BJ (cell line): Measurements from ENCODE around the gene XIST. TPM values are rescaled to one million over a fixed set of nuclear protein-coding genes. Genes with fewer than 3 reads are reported as not detected.
"Not testable (repeated sequence)": the region's sequence is repeated elsewhere in the genome, so short reads cannot be mapped to it uniquely, and the experiment has no call there.

ENCODE experiments used
- CTCF ChIA-PET: fragments of 350-600 bp; formaldehyde crosslinking; extraction: SDS; loops from one replicate; lab custom pipeline; 2021; ENCODE audit warnings: antibody characterized with exemption, inconsistent platforms; lab: Yijun Ruan, JAX
- POLR2A ChIA-PET: fragments of 300-600 bp; sonication (Branson Sonifier 250); formaldehyde crosslinking; extraction: SDS; loops from one replicate; lab custom pipeline; 2021; ENCODE audit warnings: antibody characterized with exemption; lab: Charles Lee
- DNase-seq: peaks from one replicate; pipeline ENCODE4 v3.0.0-alpha.2; 2011; ENCODE audit warnings: low read depth
- H3K27me3 ChIP-seq: 2 replicates; pipeline ENCODE4 v1.6.0; 2011; ENCODE audit warnings: low read length; ENCODE audit not compliant: control insufficient read depth, insufficient read depth
- H3K36me3 ChIP-seq: 2 replicates; pipeline ENCODE4 v1.5.1; 2011; ENCODE audit warnings: low read length; ENCODE audit not compliant: control insufficient read depth, insufficient read depth
- H3K4me3 ChIP-seq: 2 replicates; pipeline ENCODE4 v1.5.1; 2011; ENCODE audit warnings: low read depth, mild to moderate bottlenecking, control low read depth, low read length
- CTCF ChIP-seq: IDR thresholded peaks from 2 replicates; pipeline ENCODE4 v1.5.1; 2011; ENCODE audit warnings: low read depth, mild to moderate bottlenecking, control low read depth, inconsistent platforms, low read length, moderate library complexity; ENCODE audit not compliant: insufficient read depth
- polyA minus RNA-seq: library from RNA; depleted of rRNA, polyadenylated mRNA; stranded (reverse); fragments of >200 nt; gene quantifications from 2 replicates; pipeline ENCODE4 v1.2.3, GENCODE V29; 2011; rRNA and poly(A)+ RNA removed
- polyA plus RNA-seq: library from polyadenylated mRNA; depleted of rRNA; stranded (reverse); fragments of >200 nt; gene quantifications from 2 replicates; pipeline ENCODE4 v1.2.3, GENCODE V29; 2011; rRNA removed

The XIST gene
- polyA plus RNA-seq = 0.11 TPM in 1 of 2 replicates, not detected in the other
- 0.19 and 0.31 TPM in 2 replicates for polyA minus RNA-seq

DNA sequence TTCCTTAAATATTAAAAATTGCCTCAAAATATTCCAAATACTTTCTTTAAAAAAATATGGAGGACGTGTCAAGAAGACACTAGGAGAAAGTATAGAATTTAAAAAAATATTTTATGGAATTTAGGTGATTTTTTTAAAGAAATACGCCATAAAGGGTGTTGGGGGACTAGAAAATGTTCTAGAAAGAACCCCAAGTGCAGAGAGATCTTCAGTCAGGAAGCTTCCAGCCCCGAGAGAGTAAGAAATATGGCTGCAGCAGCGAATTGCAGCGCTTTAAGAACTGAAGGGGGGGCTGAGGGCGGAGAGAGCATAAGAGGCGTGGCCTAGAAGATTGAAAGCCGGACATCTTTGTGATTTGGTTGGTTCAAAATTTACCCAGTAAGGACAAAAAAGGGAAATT is at the start of gene XIST:
TSS of gene XIST (minus strand) at position 248 of the 400 bp plus-strand sequence.
- H3K36me3 ChIP-seq = no peaks in the 10 kb centered on the region
- ChIA-PET POLR2A (no interaction called here), CTCF (interaction anchor here (2.1 kb wide), 1 partner anchor 164 kb away, joined by 9 read pairs; no protein-coding TSS in a partner anchor)
- no peak within 1 kb of the TSS for H3K4me3 ChIP-seq
- no peak for DNase-seq
- TF ChIP-seq CTCF = no peak
- H3K27me3 ChIP-seq = no peaks in the 10 kb centered on the region

GRCh38 chrX:73898315-73898714 is 45.8 kb upstream of the XIST start:
- POLR2A ChIA-PET, CTCF ChIA-PET: not testable (repeated sequence)

DNA sequence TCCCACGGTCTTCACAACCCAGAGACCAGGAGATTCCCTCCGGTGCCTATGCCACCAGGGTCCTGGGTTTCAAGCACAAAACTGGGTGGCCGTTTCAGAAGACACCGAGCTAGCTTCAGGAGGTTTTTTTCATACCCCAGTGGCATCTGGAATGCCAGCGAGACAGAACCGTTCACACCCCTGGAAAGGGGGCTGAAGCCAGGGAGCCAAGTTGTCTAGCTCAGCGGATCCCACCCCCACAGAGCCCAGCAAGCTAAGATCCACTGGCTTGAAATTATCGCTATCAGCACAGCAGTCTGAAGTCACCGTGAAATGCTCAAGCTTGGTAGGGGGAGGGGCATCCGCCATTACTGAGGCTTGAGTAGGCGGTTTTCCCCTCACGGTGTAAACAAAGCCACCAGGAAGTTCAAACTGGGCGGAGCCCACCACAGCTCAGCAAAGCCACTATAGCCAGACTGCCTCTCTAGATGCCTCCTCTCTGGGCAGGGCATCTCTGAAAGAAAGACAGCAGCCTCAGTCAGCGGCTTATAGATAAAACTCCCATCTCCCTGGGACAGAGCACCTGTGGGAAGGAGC is 40.1 kb upstream of the XIST start:
- POLR2A ChIA-PET, CTCF ChIA-PET, H3K27me3 ChIP-seq, H3K36me3 ChIP-seq, H3K4me3 ChIP-seq, DNase-seq: not testable (repeated sequence)

More at GRCh38 chrX:73898315-73898714, 45.8 kb upstream of the XIST start:
- not testable (repeated sequence) for DNase-seq, H3K27me3 ChIP-seq, H3K4me3 ChIP-seq, H3K36me3 ChIP-seq

DNA sequence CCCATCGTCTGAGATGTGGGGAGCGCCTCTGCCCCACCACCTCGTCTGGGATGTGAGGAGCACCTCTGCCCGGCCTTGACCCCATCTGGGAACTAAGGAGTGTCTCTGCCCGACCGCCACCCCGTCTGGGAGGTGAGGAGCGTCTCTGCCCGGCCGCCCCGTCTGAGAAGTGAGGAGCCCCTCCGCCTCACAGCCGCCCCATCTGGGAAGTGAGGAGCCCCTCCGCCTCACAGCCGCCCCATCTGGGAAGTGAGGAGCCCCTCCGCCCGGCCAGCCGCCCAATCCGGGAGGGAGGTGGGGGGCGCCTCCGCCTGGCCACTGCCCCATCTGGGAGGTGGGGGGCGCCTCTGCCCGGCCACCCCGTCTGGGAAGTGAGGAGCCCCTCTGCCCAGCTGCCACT is 29.7 kb upstream of the XIST start:
- CTCF ChIA-PET, POLR2A ChIA-PET, H3K27me3 ChIP-seq, H3K4me3 ChIP-seq, H3K36me3 ChIP-seq, DNase-seq: not testable (repeated sequence)

GRCh38 chrX:73877687-73878086 is 25.2 kb upstream of the XIST start:
- TF ChIP-seq CTCF = no peak
- POLR2A ChIA-PET = no interaction called here

DNA sequence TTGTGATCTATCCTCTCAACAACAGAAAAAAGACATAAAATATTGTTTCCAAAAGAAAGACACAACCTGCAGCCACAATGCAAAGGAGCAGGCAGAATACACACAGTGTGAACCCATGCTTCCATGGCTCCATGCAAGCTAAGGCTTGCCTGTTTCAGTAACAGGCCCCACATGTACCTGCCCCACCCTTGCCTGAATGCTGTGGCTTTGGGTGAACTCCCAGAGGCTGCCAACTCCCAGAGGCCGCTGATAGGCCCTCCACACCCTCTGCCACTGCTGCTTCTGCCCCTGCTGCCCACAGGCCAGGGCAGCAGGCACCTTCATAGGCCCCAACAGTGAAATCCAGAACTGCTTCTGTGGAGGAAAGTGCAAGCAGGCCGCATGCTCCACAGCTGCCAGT is 24.4 kb upstream of the XIST start:
- Histone ChIP-seq H3K36me3 (no peaks in the 10 kb centered on the region), H3K4me3 (no peak overlapping the region), H3K27me3 (no peaks in the 10 kb centered on the region)
- ChIA-PET POLR2A (no interaction called here), CTCF (no interaction called here)
- TF ChIP-seq CTCF = no peak
- DNase-seq = no peak

More at GRCh38 chrX:73877687-73878086, 25.2 kb upstream of the XIST start:
- H3K36me3 ChIP-seq = no peaks in the 10 kb centered on the region
- H3K27me3 ChIP-seq = no peaks in the 10 kb centered on the region
- no peak for DNase-seq
- CTCF ChIA-PET = interaction anchor here (1.1 kb wide), 1 partner anchor 138 kb away, joined by 3 read pairs; no protein-coding TSS in a partner anchor
- no peak overlapping the region for H3K4me3 ChIP-seq

DNA sequence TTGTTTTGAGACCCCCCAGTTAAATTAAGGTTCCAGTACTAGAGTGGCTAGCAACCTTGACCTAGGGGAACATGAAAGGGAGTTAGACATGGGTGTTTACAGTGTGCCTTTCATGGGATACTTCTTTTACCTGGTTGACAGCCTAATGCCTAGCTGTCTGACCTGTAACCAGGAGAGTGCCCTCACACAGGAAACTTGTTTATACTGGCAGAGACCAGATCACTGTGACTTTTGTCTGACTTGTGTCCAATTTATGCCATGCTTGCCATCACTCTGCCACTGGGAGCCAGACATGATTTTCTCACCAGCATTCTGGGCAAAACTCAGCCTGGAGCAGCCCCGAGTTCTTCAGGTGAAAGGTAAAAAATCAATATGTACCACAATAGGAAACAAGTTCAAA is 16.4 kb upstream of the XIST start:
- ChIA-PET POLR2A (no interaction called here), CTCF (interaction anchor here (0.7 kb wide), 1 partner anchor 10 kb away, joined by 3 read pairs; no protein-coding TSS in a partner anchor)
- TF ChIP-seq CTCF = no peak
- H3K36me3 ChIP-seq = no peaks in the 10 kb centered on the region
- no peak overlapping the region for H3K4me3 ChIP-seq
- H3K27me3 ChIP-seq = no peaks in the 10 kb centered on the region
- no peak for DNase-seq
